ENCODE measurements around the gene CCK. TPM values are rescaled to one million over a fixed set of nuclear protein-coding genes. Genes with fewer than 3 reads are reported as not detected.

CCK gene
- total RNA-seq, 4 donors from 2014 or later, result 0.93 to 13.6 (median 4.5) TPM

GRCh38 chr3:42216302-42216701 lies 49.7 kb downstream of the CCK start:
- H3K4me3 ChIP-seq, result no peak overlapping the region
- H3K27me3 ChIP-seq, result no peaks in the 10 kb centered on the region
- ATAC-seq, result no peak
- peaks cover 0 to 19% (median 0%) of the 10 kb centered on the region in 3 donors for H3K4me1 ChIP-seq
- no peak overlapping the region for H3K27ac ChIP-seq
- no peaks in the 10 kb centered on the region for H3K9me3 ChIP-seq
- 70 to 89% methylated on average over 3 of the region's 4 CpGs for WGBS, 2 donors (ENCODE audit: low coverage in 1 of 2)
- peaks cover 0 to 85% of the 10 kb centered on the region in 2 donors for H3K36me3 ChIP-seq
- TF ChIP-seq CTCF (IDR thresholded peaks at IDR 0.05), result no peak
- TF ChIP-seq EP300 (IDR thresholded peaks at IDR 0.05), result no peak
- no peak for TF ChIP-seq POLR2AphosphoS5 (IDR thresholded peaks at IDR 0.05)
- TF ChIP-seq POLR2A (IDR thresholded peaks at IDR 0.05), result no peak

GRCh38 chr3:42214565-42215283 lies 51.3 kb downstream of the CCK start:
- TF ChIP-seq POLR2AphosphoS5 (IDR thresholded peaks at IDR 0.05) (no peak), CTCF (IDR thresholded peaks at IDR 0.05) (no peak), EP300 (IDR thresholded peaks at IDR 0.05) (no peak), POLR2A (IDR thresholded peaks at IDR 0.05) (no peak)
- no peak overlapping the region for H3K27ac ChIP-seq
- H3K9me3 ChIP-seq, result no peaks in the 10 kb centered on the region
- H3K4me3 ChIP-seq, result no peak overlapping the region
- 56 to 72% methylated on average over 5 to 8 of the region's 8 CpGs for WGBS, 2 donors (ENCODE audit: low coverage in 1 of 2)
- H3K27me3 ChIP-seq, result no peaks in the 10 kb centered on the region
- ATAC-seq, result no peak
- peaks cover 0 to 19% (median 0%) of the 10 kb centered on the region in 3 donors for H3K4me1 ChIP-seq
- peaks cover 0 to 86% of the 10 kb centered on the region in 2 donors for H3K36me3 ChIP-seq

GRCh38 chr3:42214064-42214463 lies 51.9 kb downstream of the CCK start:
- H3K4me3 ChIP-seq, result no peak overlapping the region
- TF ChIP-seq POLR2AphosphoS5 (IDR thresholded peaks at IDR 0.05), result no peak
- 40% methylated on average over 1 of the region's 2 CpGs for WGBS, 2 donors (ENCODE audit: low coverage in 1 of 2)
- H3K4me1 ChIP-seq, result peaks cover 0 to 19% (median 0%) of the 10 kb centered on the region in 3 donors
- ATAC-seq, result no peak
- no peaks in the 10 kb centered on the region for H3K9me3 ChIP-seq
- H3K27ac ChIP-seq, result no peak overlapping the region
- H3K27me3 ChIP-seq, result no peaks in the 10 kb centered on the region
- H3K36me3 ChIP-seq, result peaks cover under 1 to 86% of the 10 kb centered on the region in 2 donors

GRCh38 chr3:42213417-42213816 lies 52.6 kb downstream of the CCK start:
- no peaks in the 10 kb centered on the region for H3K9me3 ChIP-seq
- peaks cover 5 to 86% of the 10 kb centered on the region in 2 donors for H3K36me3 ChIP-seq
- H3K27me3 ChIP-seq, result no peaks in the 10 kb centered on the region
- H3K27ac ChIP-seq, result no peak overlapping the region
- ATAC-seq, result no peak
- 98 to 100% methylated on average over 1 to 5 of the region's 6 CpGs for WGBS, 2 donors (ENCODE audit: low coverage in 1 of 2)
- peaks cover 0 to 19% (median 0%) of the 10 kb centered on the region in 3 donors for H3K4me1 ChIP-seq
- TF ChIP-seq EP300 (IDR thresholded peaks at IDR 0.05) (no peak), POLR2A (IDR thresholded peaks at IDR 0.05) (no peak), CTCF (IDR thresholded peaks at IDR 0.05) (no peak), POLR2AphosphoS5 (IDR thresholded peaks at IDR 0.05) (no peak)
- H3K4me3 ChIP-seq, result no peak overlapping the region

- ATAC-seq, result no peak
- no peaks in the 10 kb centered on the region for H3K9me3 ChIP-seq
- TF ChIP-seq CTCF (IDR thresholded peaks at IDR 0.05), result no peak
- TF ChIP-seq POLR2A (IDR thresholded peaks at IDR 0.05), result no peak
- TF ChIP-seq EP300 (IDR thresholded peaks at IDR 0.05), result no peak
- no peak for TF ChIP-seq POLR2AphosphoS5 (IDR thresholded peaks at IDR 0.05)
- H3K4me3 ChIP-seq, result no peak overlapping the region
- H3K27me3 ChIP-seq, result no peaks in the 10 kb centered on the region
- H3K27ac ChIP-seq, result no peak overlapping the region
- WGBS, 2 donors (ENCODE audit: low coverage in 1 of 2), result 57% methylated on average over 2 of the region's 2 CpGs; no CpG with 5 or more reads in 1 of the 2 donors
- peaks cover 0 to 18% (median 0%) of the 10 kb centered on the region in 3 donors for H3K4me1 ChIP-seq
- H3K36me3 ChIP-seq, result peaks cover 7 to 90% of the 10 kb centered on the region in 2 donors
These were observed 55.3 kb downstream of the CCK start for GRCh38 chr3:42210726-42211125.

Measured in gastroesophageal sphincter (tissue), 4 donors.